DMS 273 (cell line): ENCODE measurements around the gene BCL11B.

Source experiments
- DNase-seq: peaks from one replicate; lab custom pipeline; 2025; ENCODE audit not compliant: unreplicated experiment; lab: John Stamatoyannopoulos, UW

The BCL11B gene

GRCh38 chr14:99226687-99227086, 45.3 kb downstream of the BCL11B start:
- no peak for DNase-seq

- DNase-seq: no peak
These were observed 46.4 kb downstream of the BCL11B start for GRCh38 chr14:99225436-99226203.

GRCh38 chr14:99224948-99225347, 47.0 kb downstream of the BCL11B start:
- no peak for DNase-seq

DNA sequence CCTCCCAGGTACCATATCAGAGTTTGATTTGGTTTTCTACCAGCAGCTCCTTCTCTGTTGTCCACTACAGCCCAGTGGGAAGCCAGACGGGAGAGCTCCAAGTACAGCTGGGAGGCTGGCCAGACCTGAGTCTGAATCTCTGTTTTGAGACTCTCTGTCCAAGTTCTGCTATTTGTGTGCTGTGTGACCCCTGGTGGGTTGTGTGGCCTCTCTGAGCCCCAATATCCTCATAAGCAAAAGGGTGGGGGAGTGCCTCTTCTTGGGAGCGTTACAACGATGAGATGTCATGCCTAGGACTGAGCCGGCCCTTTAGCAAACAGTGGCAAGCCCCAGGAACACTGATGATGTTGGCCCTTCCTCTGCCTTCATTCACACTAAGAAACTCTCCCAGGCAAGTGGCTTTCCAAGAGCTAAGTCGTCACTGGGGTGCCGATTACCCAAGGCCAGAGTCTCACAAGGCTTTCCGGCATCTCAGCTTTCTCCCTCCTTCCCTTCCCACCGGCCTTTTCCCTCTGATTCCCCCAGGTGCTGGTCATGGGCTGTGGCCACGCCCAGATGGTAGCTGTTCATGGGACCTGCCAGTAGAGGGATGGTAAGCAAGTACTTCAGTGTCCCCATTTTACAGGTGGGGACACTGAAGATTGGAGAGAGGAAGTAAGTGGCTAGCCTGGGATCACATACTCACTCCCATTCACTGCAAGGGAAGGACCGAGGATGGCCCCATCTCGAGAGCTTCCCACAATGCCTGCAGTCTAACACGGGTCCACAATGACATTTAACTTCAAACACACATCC, 47.7 kb downstream of the BCL11B start:
- DNase-seq: no peak

DNA sequence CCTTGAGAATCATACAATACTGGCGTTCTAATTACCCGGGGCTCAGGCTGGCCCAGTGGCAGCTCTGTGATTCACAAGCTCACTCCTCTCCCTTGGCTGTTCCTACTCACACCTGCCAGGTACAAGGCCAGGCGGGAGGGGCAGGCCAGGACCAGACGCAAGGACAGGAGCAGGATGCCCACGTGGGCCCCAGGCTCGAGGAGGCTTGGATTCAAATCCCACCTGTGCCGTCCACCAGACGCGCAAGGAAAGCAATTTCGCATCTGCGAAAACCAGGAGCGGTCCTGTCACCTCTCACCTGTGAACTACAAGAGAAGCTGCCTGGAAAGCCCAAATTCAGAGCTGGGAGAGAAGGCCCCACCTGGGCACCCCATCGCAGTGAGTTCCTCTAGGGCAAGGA, 50.6 kb downstream of the BCL11B start:
- no peak for DNase-seq

GRCh38 chr14:99217066-99217955, 54.7 kb downstream of the BCL11B start:
- no peak for DNase-seq

DNA sequence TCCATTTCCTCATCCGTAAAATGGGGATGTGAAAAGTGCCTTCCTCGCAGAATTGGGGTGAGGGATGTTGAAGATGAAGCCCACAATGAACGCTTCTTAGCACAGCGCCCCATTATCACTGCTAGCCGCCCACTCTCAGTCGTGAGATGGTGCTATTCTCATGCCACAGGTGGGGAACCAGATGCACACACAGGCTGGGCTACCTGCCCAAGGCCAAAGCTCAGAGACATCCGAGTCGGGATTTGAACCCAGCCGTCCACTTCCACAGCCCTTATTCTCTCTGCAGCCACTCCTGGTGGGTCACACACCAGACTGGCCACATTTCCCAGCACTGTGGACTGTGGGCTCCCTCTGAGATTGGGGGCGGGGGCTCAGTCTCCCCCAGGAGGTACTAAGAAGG, 55.8 kb downstream of the BCL11B start:
- DNase-seq: no peak

- no peak for DNase-seq
These were observed 56.7 kb downstream of the BCL11B start for GRCh38 chr14:99215277-99215676.

DNA sequence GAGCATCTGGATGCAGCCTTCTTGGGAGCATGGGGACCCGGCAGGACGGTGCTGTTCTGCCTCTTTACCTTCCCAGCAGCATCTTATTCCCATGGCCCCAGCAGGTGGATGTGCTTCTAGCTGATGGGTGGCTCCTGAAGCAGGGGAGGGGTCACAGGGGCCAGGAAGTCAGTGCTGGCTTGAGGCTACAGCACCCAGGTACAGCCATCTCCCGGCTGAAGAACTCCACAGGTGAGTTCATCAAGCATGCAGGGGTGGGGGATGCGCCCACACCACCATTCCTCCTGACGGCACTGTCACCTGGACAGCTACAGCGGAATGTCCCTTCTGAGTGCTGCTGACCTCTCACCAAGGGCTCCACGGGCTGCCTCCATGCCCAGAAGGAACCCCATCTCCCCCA, 57.3 kb downstream of the BCL11B start:
- no peak for DNase-seq

GRCh38 chr14:99213527-99213971, 58.4 kb downstream of the BCL11B start:
- no peak for DNase-seq

DNA sequence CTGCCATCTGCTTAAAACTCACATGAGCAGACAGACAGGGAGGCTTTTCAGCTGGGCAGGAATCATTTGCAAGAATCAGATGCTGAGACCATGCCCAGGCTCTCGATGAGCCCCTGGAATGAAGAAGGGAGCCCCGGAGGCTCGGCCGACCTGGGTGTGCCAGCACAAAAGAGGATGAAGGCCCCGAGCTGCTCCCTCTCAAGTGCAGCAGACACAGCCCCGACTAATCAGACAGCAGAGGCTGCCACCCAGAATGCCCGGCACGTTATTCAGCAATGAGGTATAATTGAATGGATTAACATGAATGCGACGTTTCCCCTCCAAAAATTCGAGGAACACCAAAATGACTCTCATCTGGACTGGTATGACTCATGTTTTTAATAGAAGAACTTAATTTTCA, 58.9 kb downstream of the BCL11B start:
- DNase-seq: no peak

- DNase-seq: no peak
These were observed 59.4 kb downstream of the BCL11B start for GRCh38 chr14:99212646-99213045.

- no peak for DNase-seq
These were observed 59.8 kb downstream of the BCL11B start for GRCh38 chr14:99212199-99212598.

DNA sequence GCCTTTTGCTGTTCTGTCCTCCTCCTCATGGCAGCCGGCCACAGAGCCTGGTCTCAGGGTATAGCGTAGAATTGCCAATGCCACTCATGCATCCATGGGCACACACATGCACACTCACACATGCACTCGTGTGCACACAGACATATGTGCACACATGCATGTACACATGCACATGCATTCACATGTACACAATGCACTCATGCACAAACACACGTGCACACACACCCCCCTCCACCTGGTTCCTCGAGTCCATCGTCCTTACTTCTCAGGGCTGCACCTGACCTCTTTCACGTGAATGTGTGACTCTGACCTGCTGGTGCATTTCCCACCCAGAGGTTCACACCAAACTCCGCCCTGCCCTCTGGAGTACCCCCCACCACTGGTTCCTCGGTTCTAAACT, 60.6 kb downstream of the BCL11B start:
- DNase-seq: no peak

DNA sequence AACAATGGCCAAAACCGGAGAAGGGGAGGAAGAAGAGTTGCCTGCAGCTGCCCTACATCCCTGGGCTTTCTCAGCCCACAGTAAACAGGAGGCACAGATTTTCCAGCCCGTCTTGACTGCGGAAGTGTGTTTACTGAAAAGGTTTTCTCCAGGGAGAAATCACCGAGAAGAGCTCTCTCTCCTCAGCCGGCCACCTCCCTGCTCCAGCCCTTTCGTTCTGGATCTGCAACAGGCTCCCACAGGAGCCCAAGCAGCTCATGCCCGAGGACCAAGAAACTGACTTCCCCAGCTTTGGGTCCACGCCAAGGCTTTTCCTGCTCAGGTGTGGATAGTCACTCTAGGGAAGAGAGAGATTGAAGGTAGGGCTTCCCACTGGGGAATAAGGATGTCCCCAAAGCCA, 61.7 kb downstream of the BCL11B start:
- DNase-seq: no peak

- no peak for DNase-seq
These were observed 62.6 kb downstream of the BCL11B start for GRCh38 chr14:99209409-99209808.

GRCh38 chr14:99208318-99208717, 63.7 kb downstream of the BCL11B start:
- no peak for DNase-seq

GRCh38 chr14:99207456-99207855, 64.5 kb downstream of the BCL11B start:
- DNase-seq: no peak

DNA sequence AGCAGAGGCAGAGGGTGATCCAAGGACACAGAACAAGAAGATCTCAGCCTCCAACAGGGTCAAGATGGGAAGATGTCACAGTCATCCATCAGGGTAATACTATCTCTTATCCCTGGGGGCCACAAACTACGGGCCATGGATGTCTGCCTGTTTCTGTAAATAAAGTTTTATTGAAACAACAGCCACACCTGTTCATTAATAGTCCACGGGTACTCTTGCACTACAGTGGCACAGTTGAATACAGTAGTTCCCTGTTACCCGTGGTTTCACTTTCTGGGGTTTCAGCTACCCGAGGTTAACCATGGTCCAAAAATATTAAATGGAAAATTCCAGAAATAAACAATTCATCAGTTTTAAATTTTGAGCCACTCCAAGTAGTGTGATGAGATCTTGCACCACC, 65.9 kb downstream of the BCL11B start:
- no peak for DNase-seq

GRCh38 chr14:99205086-99205688, 66.8 kb downstream of the BCL11B start:
- no peak for DNase-seq

GRCh38 chr14:99203801-99204200, 68.2 kb downstream of the BCL11B start:
- DNase-seq: no peak
